ENCODE measurements around the gene PRADC1.
A peak's percentile ranks its signal among the peaks of the same experiment; 100 is the strongest.

The PRADC1 gene

DNA sequence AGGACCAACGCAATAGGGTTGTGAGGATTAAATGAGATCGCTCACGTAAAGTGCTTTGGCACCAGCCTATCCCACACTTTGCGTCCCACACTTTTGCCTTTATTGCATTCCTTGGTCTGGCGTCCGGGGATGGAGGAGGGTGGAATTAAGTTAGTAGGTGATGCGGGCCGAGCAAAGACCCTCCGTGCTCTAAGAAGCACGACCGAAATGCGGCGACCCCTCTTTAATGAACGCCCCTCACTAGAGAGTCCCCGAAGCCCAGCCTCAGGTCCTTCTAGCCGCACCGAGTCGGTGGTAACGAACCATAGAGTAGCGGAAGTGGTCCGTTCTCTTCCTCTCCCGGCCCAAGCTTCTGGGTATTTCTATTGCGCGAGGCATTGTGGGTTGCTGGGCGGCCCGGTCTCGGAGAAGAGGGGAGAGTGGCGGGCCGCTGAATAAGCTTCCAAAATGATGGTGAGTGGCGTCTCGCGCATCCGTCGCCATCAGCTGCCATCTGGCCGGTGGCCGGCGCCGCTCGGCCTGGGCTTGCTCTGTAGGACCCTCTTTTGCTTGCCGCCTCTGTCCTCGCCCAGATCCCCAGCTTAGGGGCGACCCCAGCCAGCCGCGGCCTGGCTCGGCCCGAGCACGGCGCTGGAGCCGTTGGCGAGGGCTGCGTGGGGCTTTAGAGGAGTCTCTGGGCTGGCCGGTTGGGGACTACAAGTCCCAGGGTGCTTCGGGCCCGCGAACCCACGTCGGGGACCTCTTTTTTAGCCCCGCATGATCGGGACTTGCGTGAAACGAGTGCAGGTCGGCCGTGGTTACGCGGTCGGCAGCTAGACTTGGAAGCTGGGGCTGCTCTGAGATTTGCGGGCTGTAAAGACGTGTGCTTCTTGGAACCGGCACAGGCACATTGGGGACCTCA lies 1.1 kb upstream of the PRADC1 start, which contains the start of gene CCT7:
TSS of gene CCT7 (plus strand) at position 377 of the 901 bp plus-strand sequence. CDS start at position 448, 71 bp downstream.
- peak; percentile 55 for DNase-seq

DNA sequence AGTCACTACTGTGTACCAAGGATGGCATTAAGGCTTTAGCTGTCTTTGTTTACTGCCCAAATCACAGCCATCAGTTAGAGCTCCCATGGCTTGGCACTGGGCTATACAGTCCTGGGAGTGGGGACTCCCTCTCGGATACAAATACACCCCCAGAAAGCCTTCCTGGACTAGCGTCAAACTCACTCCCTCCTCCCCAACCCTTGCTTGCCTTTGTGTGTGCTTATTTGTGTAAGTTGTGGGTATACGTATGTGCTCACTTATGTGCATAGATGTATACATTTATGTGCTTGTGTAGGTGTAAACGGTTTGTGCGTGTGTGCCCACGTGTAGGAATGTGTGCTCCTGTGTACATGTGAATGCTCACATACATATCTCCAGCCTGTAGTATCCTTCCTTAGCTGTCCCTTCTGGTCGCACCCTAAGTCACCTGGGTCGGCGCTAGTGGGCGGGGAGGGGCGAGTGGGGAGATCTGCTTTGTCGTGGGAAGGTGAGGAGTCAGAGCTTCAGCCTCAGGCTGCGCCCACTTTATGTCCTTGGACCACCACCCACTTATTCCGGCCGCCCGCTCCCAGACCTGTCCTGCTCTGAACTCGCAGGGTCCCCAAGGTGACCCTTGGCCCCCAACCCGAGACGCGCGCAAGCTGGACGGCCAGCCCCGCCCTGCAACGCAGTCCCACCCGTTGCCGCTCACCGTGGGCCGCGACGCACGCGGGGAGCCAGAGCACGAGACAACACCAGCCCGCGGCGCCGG lies 461 bp downstream of the PRADC1 start:
- DNase-seq: no peak

DNA sequence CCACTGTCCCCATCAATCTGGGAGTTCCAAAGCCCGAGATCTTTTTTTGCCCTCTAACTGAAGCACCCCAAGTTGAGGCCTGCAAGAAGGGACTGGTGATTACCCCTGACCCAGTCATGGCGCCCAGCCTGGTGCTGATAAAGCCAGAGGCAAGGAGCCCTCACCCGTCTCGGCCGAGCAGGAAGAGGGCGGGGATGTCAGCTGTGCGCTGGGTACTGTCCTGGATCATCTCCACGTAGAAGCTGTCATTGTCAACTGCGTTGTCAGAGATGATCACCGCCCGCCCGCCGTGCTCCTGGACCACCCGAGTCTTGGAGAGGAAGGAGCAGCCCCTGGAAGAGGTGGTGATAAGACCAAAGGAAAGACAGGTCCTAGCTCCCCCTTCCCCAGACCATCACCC lies 4.4 kb downstream of the PRADC1 start:
- DNase-seq: no peak

GRCh38 chr2:73227086-73227485 lies 6.0 kb downstream of the PRADC1 start:
- DNase-seq: no peak

- DNase-seq: no peak
Measured at GRCh38 chr2:73225513-73226360, 7.3 kb downstream of the PRADC1 start.

- DNase-seq: no peak
Measured at GRCh38 chr2:73223821-73224220, 9.2 kb downstream of the PRADC1 start.

GRCh38 chr2:73218298-73218697 lies 14.7 kb downstream of the PRADC1 start:
- DNase-seq: no peak

DNA sequence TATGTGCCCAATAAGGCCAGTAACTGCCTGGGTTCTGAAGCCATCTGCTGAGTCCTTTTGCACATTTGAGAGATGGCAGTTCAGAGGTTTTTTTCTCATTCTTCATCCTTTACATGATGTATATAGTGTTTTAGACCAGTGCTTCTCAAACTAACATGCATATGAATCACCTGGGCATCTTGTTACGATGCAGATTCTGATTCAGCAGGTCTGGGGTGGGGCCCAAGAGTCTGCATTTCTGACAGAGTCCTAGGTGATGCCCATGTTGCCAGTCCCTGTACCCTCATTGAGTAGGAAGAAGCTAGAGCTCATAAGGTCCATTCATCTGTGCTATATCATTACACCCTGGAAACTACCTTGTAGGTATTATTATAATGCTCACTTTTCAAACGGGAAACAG lies 15.2 kb downstream of the PRADC1 start:
- no peak for DNase-seq

DNA sequence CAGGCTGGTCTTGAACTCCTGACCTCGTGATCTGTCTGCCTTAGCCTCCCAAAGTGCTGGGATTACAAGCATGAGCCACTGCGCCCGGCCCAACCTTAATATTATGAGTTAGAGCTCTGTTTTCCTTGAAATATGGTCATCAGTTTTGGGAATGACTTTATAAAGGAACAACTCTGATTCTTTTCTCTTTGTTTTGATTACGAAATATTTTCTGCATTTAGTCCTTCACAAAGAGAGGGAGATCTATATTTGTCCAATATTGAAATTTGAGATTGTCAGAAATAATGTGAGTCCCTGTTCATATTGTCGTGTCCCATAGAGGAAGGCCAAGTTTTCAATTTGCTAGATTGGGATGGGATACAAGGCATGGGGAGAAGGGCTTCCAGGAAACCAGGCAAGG lies 15.9 kb downstream of the PRADC1 start:
- no peak for DNase-seq

DNA sequence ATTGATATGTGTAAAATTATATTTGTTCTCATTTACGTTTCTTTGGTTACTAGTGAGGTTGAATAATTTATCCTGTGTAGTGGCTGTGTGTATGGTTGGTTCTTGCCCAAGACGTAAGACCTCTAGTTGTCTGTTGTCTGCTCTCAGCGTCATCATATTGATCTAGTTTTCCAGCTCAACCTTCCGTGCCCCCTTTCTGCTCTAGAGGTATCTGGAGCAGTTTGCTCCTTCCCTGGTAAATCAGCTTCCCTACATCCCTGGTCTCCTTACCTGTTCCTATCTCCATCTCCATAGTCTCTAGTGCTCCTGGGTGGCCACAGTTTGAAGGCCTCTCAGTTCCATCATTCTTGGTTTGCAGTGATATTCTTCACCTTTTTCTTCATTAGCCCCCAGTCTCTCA lies 17.8 kb downstream of the PRADC1 start:
- no peak for DNase-seq

DNA sequence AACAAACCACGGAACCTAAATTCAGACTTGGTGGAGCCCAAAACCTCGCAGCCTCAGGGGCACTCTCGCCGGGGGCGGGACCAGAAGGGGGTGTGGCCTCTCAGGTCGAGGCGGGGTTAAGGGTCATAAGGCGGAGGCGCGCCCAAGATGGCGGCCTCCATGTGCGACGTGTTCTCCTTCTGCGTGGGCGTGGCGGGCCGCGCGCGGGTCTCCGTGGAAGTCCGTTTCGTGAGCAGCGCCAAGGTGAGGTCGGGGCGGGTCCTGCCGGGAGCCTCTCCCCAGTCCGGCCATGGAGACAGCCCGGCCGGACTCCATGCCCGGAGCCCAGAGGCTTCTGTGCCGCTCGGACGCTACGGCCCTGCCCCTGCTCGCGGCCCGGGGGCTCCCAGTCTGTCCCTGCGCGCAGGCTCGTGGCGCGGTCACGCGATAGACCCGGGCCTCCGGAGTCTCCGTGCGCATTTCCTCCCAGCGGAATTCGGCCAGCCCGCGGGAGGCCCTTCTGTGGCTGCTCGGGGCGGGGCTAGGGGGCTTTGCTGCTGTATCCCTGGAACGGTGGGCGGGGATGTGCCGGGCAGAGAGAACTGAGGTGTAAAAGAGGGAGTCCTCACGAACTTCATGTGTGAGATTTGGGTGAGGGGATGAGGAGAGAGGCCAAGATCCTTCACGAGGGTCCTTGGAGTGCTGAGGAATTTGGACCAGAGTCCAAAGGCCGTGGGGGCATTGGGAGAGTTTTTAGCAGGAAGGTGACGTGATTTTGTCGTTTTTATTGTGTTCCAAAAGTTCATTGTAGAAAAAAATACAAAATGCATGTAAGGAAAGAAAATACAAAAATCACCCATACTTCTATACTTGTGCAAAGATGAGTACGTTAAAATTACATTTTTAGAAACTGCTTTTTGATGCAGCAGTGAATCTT lies 18.7 kb downstream of the PRADC1 start, which contains the start of gene SMYD5:
TSS of gene SMYD5 (plus strand) at position 126 of the 916 bp plus-strand sequence. CDS start at position 148, 22 bp downstream.
- DNase-seq: no peak

GRCh38 chr2:73212448-73213176 lies 20.4 kb downstream of the PRADC1 start:
- peak; percentile 67 for DNase-seq

DNA sequence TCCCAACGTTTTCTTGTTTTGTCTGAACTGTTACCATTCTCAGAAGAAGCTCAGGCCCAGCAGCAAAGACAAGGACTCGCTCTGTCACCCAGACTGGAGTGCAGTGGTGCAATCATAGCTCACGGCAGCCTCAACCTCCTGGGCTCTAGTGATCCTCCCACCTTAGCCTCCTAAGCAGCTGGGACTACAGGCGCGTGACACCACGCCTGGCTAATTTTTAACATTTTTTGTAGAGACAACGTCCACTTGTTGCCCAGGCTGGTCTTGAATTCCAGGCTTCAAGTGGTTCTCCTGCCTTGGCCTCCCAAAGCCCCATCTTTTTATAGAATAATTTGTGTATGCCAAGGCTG lies 21.0 kb downstream of the PRADC1 start:
- no peak for DNase-seq

DNA sequence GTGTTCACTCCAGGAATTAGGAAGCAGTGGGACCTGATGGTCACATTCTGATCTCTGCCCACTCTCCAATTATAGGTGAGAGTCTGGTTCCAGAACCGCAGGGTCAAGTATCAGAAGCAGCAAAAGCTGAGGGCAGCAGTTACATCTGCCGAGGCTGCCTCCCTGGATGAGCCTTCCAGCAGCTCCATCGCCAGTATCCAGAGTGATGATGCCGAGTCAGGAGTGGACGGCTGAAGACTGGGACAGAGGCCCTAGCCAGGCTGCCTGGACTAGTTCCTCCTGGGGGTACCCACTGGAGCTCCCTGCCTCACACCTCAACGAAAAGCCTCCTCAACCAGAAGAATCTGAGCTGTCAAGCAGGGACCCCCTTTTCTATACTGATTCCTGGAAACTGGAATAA lies 22.3 kb downstream of the PRADC1 start:
- no peak for DNase-seq

GRCh38 chr2:73210019-73210418 lies 23.0 kb downstream of the PRADC1 start:
- DNase-seq: no peak

GRCh38 chr2:73208258-73208657 lies 24.8 kb downstream of the PRADC1 start:
- DNase-seq: no peak

DNA sequence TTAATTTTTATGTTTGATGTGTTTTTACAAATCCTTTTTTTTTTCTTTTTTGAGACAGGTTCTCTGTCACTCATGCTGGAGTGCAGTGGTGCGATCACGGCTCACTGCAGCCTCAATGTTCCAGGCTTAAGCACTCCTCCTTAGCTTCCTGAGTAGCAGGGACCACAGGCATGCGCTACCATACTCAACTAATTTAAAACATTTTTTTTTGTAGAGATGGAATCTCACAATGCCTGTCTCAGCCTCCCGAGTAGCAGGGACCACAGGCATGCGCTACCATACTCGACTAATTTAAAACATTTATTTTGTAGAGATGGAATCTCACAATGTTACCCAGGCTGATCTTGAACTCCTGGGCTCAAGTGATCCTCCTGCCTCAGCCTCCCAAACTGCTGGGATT lies 27.4 kb downstream of the PRADC1 start:
- DNase-seq: no peak

DNA sequence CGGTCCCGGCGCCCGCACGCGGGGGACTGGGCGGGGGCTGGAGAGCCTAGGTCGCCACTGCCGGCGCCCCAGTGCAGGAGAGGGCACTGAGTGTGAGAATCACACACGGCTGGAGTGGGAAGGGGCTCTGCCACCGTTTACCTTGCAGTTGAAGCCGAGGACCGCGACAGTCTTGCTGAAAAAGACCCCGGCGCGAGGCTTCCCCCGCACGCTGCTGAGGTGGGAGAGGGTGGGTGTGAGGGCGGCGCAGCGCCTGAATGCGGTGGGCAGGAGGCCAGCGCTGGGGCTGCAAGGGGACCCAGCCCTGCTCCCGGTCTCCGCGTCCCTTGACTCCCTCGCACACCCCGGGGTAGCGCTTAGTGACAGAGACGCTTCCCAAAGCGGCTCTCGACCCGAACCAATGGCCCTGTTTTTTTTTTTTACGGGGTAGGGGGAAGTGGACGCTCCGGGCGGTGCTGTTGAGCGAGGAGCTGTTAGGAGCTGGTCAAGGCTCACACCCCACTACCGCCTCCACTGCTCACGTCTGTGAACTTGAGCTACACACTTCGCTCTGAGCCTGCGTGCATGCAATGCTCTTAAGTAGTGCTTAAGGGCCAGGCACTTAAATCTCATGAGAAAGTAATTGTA lies 29.9 kb downstream of the PRADC1 start:
- DNase-seq: no peak

DNA sequence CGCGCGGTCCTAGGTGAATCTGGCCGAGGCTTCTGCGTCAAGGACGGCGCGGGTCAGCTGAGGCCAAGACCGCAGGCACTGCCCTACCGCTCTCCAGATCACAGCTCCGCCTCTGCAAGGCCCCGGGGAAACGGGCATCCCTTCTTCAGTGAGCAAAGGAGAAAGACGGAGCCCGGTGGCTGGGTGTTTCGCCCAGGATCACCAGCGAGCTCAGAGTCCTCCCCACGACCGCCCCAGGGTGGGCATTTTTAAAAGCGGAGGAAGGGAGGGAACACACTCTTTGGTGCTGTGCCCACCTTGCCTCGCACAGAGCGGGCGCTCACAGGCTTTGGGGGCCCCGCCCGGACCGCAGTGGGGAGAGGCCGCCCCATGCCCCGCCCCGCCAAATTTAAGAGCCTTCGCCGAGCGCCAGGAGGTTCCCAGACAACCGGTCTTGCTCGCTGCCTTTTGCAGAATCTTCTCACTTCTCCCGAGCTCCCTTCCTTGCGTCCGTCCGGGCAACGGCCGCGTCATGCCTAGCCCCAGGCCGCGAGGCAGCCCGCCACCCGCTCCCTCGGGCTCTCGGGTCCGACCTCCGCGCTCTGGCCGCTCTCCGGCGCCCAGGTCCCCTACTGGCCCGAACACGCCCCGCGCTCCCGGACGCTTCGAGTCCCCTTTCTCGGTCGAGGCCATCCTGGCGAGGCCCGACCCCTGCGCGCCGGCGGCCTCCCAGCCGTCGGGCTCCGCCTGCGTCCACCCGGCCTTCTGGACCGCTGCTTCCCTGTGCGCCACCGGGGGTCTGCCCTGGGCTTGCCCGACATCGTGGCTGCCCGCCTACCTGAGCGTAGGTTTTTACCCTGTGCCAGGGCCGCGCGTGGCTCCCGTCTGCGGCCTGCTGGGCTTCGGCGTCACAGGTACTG lies 30.6 kb downstream of the PRADC1 start, which contains the start of gene NOTO:
TSS of gene NOTO (plus strand) at position 419 of the 899 bp plus-strand sequence. CDS start at position 512, 93 bp downstream.
- no peak for DNase-seq
